ENCODE results near the gene KCNJ5. TPM values are rescaled to one million over a fixed set of nuclear protein-coding genes. Genes with fewer than 3 reads are reported as not detected.

The KCNJ5 gene
- total and polyA plus RNA-seq, 12 donors = 37.1 to 299 (median 80.4) TPM

GRCh38 chr11:128892866-128893565 is 1.9 kb downstream of the KCNJ5 start:
- H3K27ac ChIP-seq = peak overlapping the region; percentile 32 to 92 (median 71)
- H3K36me3 ChIP-seq (replicated peaks in 1 of 2) = no peaks in the 10 kb centered on the region
- intact Hi-C loops (cut with DNase I) = no loop called here
- no peak for DNase-seq
- no peak for TF ChIP-seq POLR2A (IDR thresholded peaks at IDR 0.05)
- no peak for TF ChIP-seq CTCF (IDR thresholded peaks at IDR 0.05)
- 36 to 62% (median 45%) methylated on average over 4 of the region's 4 CpGs for WGBS, 4 donors
- H3K9me3 ChIP-seq (replicated peaks in 1 of 3) = no peaks in the 10 kb centered on the region
- H3K4me1 ChIP-seq (replicated peaks in 1 of 2) = peaks cover 45 to 69% of the 10 kb centered on the region in 2 donors
- no peaks in the 10 kb centered on the region for H3K27me3 ChIP-seq
- H3K4me3 ChIP-seq = peak overlapping the region in 1 of 4 donors; percentile 82

GRCh38 chr11:128893578-128894285 is 2.6 kb downstream of the KCNJ5 start:
- TF ChIP-seq CTCF (IDR thresholded peaks at IDR 0.05) (no peak), POLR2A (IDR thresholded peaks at IDR 0.05) (peak in 1 of 2 donors; percentile 71)
- Histone ChIP-seq H3K4me1 (replicated peaks in 1 of 2) (peaks cover 50 to 76% of the 10 kb centered on the region in 2 donors), H3K27me3 (no peaks in the 10 kb centered on the region), H3K9me3 (replicated peaks in 1 of 3) (no peaks in the 10 kb centered on the region), H3K4me3 (peak overlapping the region in 1 of 4 donors; percentile 82), H3K27ac (peak overlapping the region in 4 of 5 donors; percentile 62 to 92 (median 78)), H3K36me3 (replicated peaks in 1 of 2) (no peaks in the 10 kb centered on the region)
- DNase-seq = peak in 6 of 7 donors; percentile 51 to 81 (median 68)
- WGBS, 4 donors = 38 to 46% (median 41%) methylated on average over 9 of the region's 9 CpGs
- intact Hi-C loops (cut with DNase I) = no loop called here

- Histone ChIP-seq H3K9me3 (replicated peaks in 1 of 3) (no peaks in the 10 kb centered on the region), H3K36me3 (replicated peaks in 1 of 2) (no peaks in the 10 kb centered on the region), H3K4me1 (replicated peaks in 1 of 2) (peaks cover 50 to 81% of the 10 kb centered on the region in 2 donors), H3K27ac (peak overlapping the region in 4 of 5 donors; percentile 62 to 92 (median 78)), H3K4me3 (peak overlapping the region in 1 of 4 donors; percentile 82), H3K27me3 (no peaks in the 10 kb centered on the region)
- TF ChIP-seq CTCF (IDR thresholded peaks at IDR 0.05) (no peak), POLR2A (IDR thresholded peaks at IDR 0.05) (no peak)
- WGBS, 4 donors = 24 to 55% (median 35%) methylated on average over 3 of the region's 3 CpGs
- DNase-seq = peak in 5 of 7 donors; percentile 49 to 62 (median 57)
- intact Hi-C loops (cut with DNase I) = no loop called here
Measured at GRCh38 chr11:128894286-128894681, 3.1 kb downstream of the KCNJ5 start.

GRCh38 chr11:128894685-128895084 is 3.5 kb downstream of the KCNJ5 start:
- Histone ChIP-seq H3K9me3 (replicated peaks in 1 of 3) (no peaks in the 10 kb centered on the region), H3K4me3 (peak overlapping the region in 1 of 4 donors; percentile 82), H3K27me3 (no peaks in the 10 kb centered on the region), H3K27ac (peak overlapping the region in 4 of 5 donors; percentile 62 to 92 (median 78)), H3K4me1 (replicated peaks in 1 of 2) (peaks cover 50 to 85% of the 10 kb centered on the region in 2 donors), H3K36me3 (replicated peaks in 1 of 2) (no peaks in the 10 kb centered on the region)
- TF ChIP-seq POLR2A (IDR thresholded peaks at IDR 0.05) (peak in 1 of 2 donors; percentile 51), CTCF (IDR thresholded peaks at IDR 0.05) (no peak)
- intact Hi-C loops (cut with DNase I) = no loop called here
- DNase-seq = peak; percentile 81 to 96 (median 92)
- WGBS, 4 donors = 23 to 30% (median 27%) methylated on average over 6 of the region's 6 CpGs
